Testis (tissue), 2 donors: ENCODE data around the gene SLFNL1.

ENCODE experiments used
- POLR2A ChIP-seq: fragments of 450-650 bp; IDR thresholded peaks from one replicate; pipeline ENCODE4 v1.6.1; 2017; ENCODE audit warnings: antibody characterized with exemption, mild to moderate bottlenecking, moderate library complexity
- TF ChIP-seq, protein P1 (sequence below), 3 experiments: fragments of 450-650 bp in 2 of 3; fragments of 200-600 bp in 1 of 3; sonication (generic) in 1 of 3; IDR thresholded peaks; one replicate each; pipeline ENCODE4 v1.5.1; 2016 to 2019; ENCODE audit warnings: antibody characterized with exemption in 3 of 3, mild to moderate bottlenecking in 2 of 3, moderate library complexity in 1 of 3

DNA sequence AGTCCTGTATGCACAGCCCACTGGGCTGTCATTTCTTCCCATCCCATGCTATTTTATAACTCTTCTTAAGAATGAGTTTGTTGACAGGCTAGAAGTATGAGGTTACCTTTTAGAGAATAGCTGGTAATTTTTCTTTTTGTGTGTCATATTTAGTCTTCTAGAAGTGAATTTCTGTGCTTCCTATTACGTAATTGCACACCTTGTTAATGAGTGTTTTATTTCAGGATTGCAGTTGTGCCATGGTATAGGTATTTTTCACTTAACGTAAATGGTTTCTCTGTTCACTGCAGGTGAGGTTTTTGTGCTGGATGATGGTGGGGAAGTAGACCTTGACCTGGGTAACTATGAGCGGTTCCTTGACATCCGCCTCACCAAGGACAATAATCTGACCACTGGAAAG lies 37.0 kb downstream of the SLFNL1 start:
- TF ChIP-seq, protein P1, sequence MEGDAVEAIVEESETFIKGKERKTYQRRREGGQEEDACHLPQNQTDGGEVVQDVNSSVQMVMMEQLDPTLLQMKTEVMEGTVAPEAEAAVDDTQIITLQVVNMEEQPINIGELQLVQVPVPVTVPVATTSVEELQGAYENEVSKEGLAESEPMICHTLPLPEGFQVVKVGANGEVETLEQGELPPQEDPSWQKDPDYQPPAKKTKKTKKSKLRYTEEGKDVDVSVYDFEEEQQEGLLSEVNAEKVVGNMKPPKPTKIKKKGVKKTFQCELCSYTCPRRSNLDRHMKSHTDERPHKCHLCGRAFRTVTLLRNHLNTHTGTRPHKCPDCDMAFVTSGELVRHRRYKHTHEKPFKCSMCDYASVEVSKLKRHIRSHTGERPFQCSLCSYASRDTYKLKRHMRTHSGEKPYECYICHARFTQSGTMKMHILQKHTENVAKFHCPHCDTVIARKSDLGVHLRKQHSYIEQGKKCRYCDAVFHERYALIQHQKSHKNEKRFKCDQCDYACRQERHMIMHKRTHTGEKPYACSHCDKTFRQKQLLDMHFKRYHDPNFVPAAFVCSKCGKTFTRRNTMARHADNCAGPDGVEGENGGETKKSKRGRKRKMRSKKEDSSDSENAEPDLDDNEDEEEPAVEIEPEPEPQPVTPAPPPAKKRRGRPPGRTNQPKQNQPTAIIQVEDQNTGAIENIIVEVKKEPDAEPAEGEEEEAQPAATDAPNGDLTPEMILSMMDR (IDR thresholded peaks at IDR 0.05): no peak
- TF ChIP-seq POLR2A: no peak
